Measurements from ENCODE around the gene TGFB1.

DNA sequence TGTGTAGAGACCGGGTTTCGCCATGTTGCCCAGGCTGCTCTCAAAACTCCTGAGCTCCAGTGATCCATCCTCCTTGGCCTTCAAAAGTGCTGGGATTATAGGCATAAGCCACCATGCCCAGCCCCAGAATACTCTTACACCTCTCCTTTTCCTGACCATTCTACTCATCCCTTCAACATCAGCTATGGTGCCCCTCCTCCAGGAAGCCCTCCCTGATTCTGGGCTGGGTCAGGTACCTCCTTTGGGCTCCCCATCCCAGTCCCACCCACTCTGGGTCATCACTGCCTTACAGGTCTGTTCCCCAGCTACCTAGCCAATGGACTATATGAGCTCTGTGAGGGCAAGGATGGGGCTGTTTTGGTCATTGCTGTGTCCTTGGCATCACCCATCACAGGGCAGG is 9.6 kb downstream of the TGFB1 start:
- TF ChIP-seq CTCF (conservative IDR thresholded peaks at IDR 0.05; ENCODE audit: low read depth, low read length) (no peak), EZH2 (IDR thresholded peaks at IDR 0.05; ENCODE audit: borderline replicate concordance, low read depth, low read length, poor library complexity, severe bottlenecking) (no peak)
